Tibial artery (tissue), 4 donors: ENCODE results near the gene SLCO2A1.

Source experiments
- DNase-seq, 2 donors: peaks; one replicate each; pipeline ENCODE4 v3.0.0-alpha.2; 2019
- H3K27ac ChIP-seq, 2 donors: fragments of 200-600 bp; sonication (generic) in 1 of 2; 1 replicate in 1 of 2; 2 replicates in 1 of 2; pipeline ENCODE4 v1.5.1; 2018 to 2019; ENCODE audit warnings: mild to moderate bottlenecking in 1 of 2
- H3K27me3 ChIP-seq, 2 donors: fragments of 200-600 bp; sonication (generic) in 1 of 2; one replicate each; pipeline versions ENCODE4 v1.5.1 to v1.6.0; 2016 to 2019
- H3K36me3 ChIP-seq, 3 donors: fragments of 200-600 bp; sonication (generic) in 2 of 3; one replicate each; pipeline ENCODE4 v1.5.1; 2016 to 2019; ENCODE audit warnings: mild to moderate bottlenecking in 2 of 3
- H3K4me1 ChIP-seq, 4 donors: fragments of 200-600 bp; sonication (generic) in 2 of 4; 1 replicate in 3 of 4; 2 replicates in 1 of 4; pipeline ENCODE4 v1.5.1; 2016 to 2019
- H3K4me3 ChIP-seq, 2 donors: fragments of 200-600 bp; sonication (generic) in 1 of 2; 1 replicate in 1 of 2; 2 replicates in 1 of 2; pipeline ENCODE4 v1.5.1; 2018 to 2019; ENCODE audit warnings: mild to moderate bottlenecking in 2 of 2
- H3K9me3 ChIP-seq, 3 donors: fragments of 200-600 bp; sonication (generic) in 1 of 3; one replicate each; pipeline ENCODE4 v1.5.1; 2016 to 2019
- CTCF ChIP-seq, 2 experiments: fragments of 200-600 bp in 1 of 2; fragments of 450-650 bp in 1 of 2; IDR thresholded peaks; one replicate each; pipeline ENCODE4 v1.5.1; 2017 to 2019; ENCODE audit warnings: antibody characterized with exemption in 2 of 2, mild to moderate bottlenecking in 1 of 2, moderate library complexity in 1 of 2
- intact Hi-C: fragments of 100-400 bp; cut with DNase I; formaldehyde crosslinking; loops from one replicate; pipeline ENCODE4 v1.15.0; 2023; ENCODE audit warnings: low total_unique reads

SLCO2A1 gene

DNA sequence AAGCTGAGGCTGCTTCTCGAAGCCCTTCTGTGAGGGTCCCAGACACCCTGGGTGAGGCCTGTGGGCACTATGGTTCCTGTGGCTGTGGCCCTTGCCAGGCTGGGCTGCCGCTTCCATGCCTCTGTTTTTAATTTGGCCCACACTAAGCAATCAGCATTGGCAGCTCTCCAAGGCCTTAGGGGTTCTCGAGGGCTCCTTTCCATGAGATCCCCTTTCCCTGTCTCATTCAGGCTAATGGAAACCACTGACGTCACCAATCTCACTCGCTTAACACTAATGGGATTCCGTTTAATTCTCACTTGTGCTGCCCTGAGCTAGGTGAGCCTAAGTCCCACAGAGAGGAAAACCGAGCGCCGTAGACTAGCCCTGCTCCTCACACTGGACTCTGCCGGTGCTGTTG lies 73.8 kb downstream of the SLCO2A1 start:
- Histone ChIP-seq H3K27ac (no peak overlapping the region), H3K36me3 (no peaks in the 10 kb centered on the region), H3K4me3 (no peak overlapping the region), H3K9me3 (no peaks in the 10 kb centered on the region), H3K4me1 (no peaks in the 10 kb centered on the region), H3K27me3 (no peaks in the 10 kb centered on the region)
- TF ChIP-seq CTCF (IDR thresholded peaks at IDR 0.05), result no peak
- intact Hi-C loops, result no loop called here
- DNase-seq, result no peak

DNA sequence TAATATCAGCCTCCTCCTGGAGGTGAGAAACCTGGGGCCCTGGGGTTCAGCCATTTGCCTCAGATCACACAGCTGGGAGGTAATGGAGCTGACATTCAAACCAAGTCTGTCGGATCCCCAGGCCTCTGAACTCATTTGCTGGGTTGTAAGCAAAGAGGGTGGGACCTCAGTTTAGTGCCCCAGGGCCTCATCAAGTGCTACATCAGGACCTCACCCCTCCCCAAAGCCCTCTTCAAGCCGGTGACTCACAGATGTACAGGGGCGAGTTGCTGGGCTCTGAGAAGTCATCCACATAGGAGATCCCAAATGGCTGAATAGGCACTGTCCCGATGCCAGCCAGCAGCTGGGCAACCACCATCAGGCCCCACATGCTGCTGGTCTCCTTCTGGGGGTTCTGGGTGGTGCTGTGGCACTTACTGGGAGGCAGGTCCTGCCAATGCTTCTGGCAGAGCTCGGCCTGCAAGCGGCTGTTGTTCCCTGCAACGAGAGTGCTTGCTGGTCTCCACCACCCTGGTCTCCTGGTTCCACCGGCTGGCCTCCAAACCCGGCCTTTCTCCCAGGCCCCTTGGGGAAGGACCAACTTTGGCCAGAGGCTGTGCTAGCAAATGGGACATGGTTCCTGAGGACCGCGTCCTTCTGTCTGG lies 74.9 kb downstream of the SLCO2A1 start:
- Histone ChIP-seq H3K36me3 (no peaks in the 10 kb centered on the region), H3K27ac (no peak overlapping the region), H3K27me3 (no peaks in the 10 kb centered on the region), H3K4me3 (no peak overlapping the region), H3K9me3 (no peaks in the 10 kb centered on the region), H3K4me1 (no peaks in the 10 kb centered on the region)
- intact Hi-C loops, result no loop called here
- no peak for DNase-seq
- TF ChIP-seq CTCF (IDR thresholded peaks at IDR 0.05), result no peak

- Histone ChIP-seq H3K4me3 (no peak overlapping the region), H3K27me3 (no peaks in the 10 kb centered on the region), H3K36me3 (no peaks in the 10 kb centered on the region), H3K27ac (no peak overlapping the region), H3K4me1 (no peaks in the 10 kb centered on the region), H3K9me3 (no peaks in the 10 kb centered on the region)
- no peak for TF ChIP-seq CTCF (IDR thresholded peaks at IDR 0.05)
- intact Hi-C loops, result no loop called here
- no peak for DNase-seq
Observed at GRCh38 chr3:133953297-133953696, 76.4 kb downstream of the SLCO2A1 start.

GRCh38 chr3:133949438-133949837 lies 80.3 kb downstream of the SLCO2A1 start:
- H3K27ac ChIP-seq, result no peak overlapping the region
- no peak overlapping the region for H3K4me3 ChIP-seq
- peaks cover 0 to 12% (median 1%) of the 10 kb centered on the region in 4 donors for H3K4me1 ChIP-seq
- no peak for TF ChIP-seq CTCF (IDR thresholded peaks at IDR 0.05)
- intact Hi-C loops, result no loop called here
- no peak for DNase-seq
- no peaks in the 10 kb centered on the region for H3K9me3 ChIP-seq
- no peaks in the 10 kb centered on the region for H3K27me3 ChIP-seq
- no peaks in the 10 kb centered on the region for H3K36me3 ChIP-seq

- intact Hi-C loops, result no loop called here
- no peak overlapping the region for H3K27ac ChIP-seq
- no peaks in the 10 kb centered on the region for H3K9me3 ChIP-seq
- no peak for TF ChIP-seq CTCF (IDR thresholded peaks at IDR 0.05)
- peaks cover 0 to 17% (median 3%) of the 10 kb centered on the region in 4 donors for H3K4me1 ChIP-seq
- no peaks in the 10 kb centered on the region for H3K36me3 ChIP-seq
- DNase-seq, result no peak
- H3K4me3 ChIP-seq, result no peak overlapping the region
- H3K27me3 ChIP-seq, result no peaks in the 10 kb centered on the region
Observed at GRCh38 chr3:133948996-133949395, 80.7 kb downstream of the SLCO2A1 start.
